ENCODE measurements around the gene TRPV2. TPM values are rescaled to one million over a fixed set of nuclear protein-coding genes. Genes with fewer than 3 reads are reported as not detected.

TRPV2 gene
- total and polyA plus RNA-seq, 9 of the 15 experiments (the other 6 are each of a cell fraction or from before 2014, with no cell fraction given): 10.0 to 97.5 (median 30.3) TPM

DNA sequence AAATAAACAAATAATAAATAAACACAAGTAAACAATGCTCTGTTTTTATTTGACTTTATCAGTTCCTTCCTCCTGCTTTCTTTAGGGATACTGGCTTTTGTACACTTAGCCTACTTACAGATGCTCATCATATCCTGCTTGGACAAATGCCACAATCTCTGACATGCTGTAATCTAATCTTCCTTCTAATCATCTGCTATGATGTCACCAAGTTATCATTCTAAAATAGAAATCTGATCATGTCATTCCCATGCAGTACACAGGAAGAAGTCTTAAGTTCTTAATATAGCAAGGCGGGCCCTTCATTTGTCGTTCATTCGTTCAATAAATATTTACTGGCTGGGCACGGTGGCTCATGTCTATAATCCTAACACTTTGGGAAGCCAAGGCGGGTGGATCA lies 43.6 kb upstream of the TRPV2 start (continued):
- TF ChIP-seq TEAD1 (CRISPR knock-in tag; IDR thresholded peaks at IDR 0.05): no peak
- no peak for TF ChIP-seq ZNF24 (IDR thresholded peaks at IDR 0.05)
- TF ChIP-seq ZNF507 (tag; conservative IDR thresholded peaks at IDR 0.05): no peak
- TF ChIP-seq CCNT2 (IDR thresholded peaks at IDR 0.05; ENCODE audit: borderline replicate concordance, extremely low read depth, insufficient read length, low read depth, low read length): no peak
- TF ChIP-seq BCOR (IDR thresholded peaks at IDR 0.05): no peak
- TF ChIP-seq, protein P1, sequence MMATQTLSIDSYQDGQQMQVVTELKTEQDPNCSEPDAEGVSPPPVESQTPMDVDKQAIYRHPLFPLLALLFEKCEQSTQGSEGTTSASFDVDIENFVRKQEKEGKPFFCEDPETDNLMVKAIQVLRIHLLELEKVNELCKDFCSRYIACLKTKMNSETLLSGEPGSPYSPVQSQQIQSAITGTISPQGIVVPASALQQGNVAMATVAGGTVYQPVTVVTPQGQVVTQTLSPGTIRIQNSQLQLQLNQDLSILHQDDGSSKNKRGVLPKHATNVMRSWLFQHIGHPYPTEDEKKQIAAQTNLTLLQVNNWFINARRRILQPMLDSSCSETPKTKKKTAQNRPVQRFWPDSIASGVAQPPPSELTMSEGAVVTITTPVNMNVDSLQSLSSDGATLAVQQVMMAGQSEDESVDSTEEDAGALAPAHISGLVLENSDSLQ (IDR thresholded peaks at IDR 0.05): no peak
- 0 out of 2 replicates have a peak, but pooled peaks have one; percentile 11 for TF ChIP-seq NFIC (IDR thresholded peaks at IDR 0.05)
- TF ChIP-seq JUND (IDR thresholded peaks at IDR 0.05; ENCODE audit: borderline replicate concordance, low read depth, low read length): 0 out of 2 replicates have a peak, but pooled peaks have one; percentile 27
- no peak for TF ChIP-seq JUND (tag; IDR thresholded peaks at IDR 0.05; ENCODE audit: borderline replicate concordance, low read depth, low read length)
- TF ChIP-seq NEUROD1 (IDR thresholded peaks at IDR 0.05; ENCODE audit: borderline replicate concordance, low read depth, low read length, partially characterized antibody): no peak
- peak; percentile 9; the same call in 1 of the 2 replicates for TF ChIP-seq CBFA2T3 (IDR thresholded peaks at IDR 0.05)
- TF ChIP-seq L3MBTL2 (IDR thresholded peaks at IDR 0.05): no peak
- TF ChIP-seq SNRNP70 (optimal IDR thresholded peaks at IDR 0.05; ENCODE audit: low read depth, low read length): no peak
- no peak for TF ChIP-seq KAT2B (IDR thresholded peaks at IDR 0.05; ENCODE audit: low read depth, low read length)
- TF ChIP-seq ZBTB8A (IDR thresholded peaks at IDR 0.05; ENCODE audit: partially characterized antibody): no peak
- no peak for TF ChIP-seq ZNF347 (CRISPR knock-in tag; IDR thresholded peaks at IDR 0.05; ENCODE audit: low read depth)
- no peak for TF ChIP-seq KAT8 (IDR thresholded peaks at IDR 0.05; ENCODE audit: low read depth)
- TF ChIP-seq PTBP1 (IDR thresholded peaks at IDR 0.05; ENCODE audit: low read depth, low read length): no peak
